CD4-positive, CD25-positive, alpha-beta regulatory T cell (primary cell): ENCODE measurements around the gene ITGA8. TPM values are rescaled to one million over a fixed set of nuclear protein-coding genes. Genes with fewer than 3 reads are reported as not detected.
"Not testable (repeated sequence)": the region's sequence is repeated elsewhere in the genome, so short reads cannot be mapped to it uniquely, and the experiment has no call there.

Experiments
- ATAC-seq, 2 donors: fragments of 150-1000 bp; cut with Tn5 transposase; one replicate each; pipeline ENCODE4 v1.10.0; 2021; ENCODE audit warnings: low read depth in 2 of 2, moderate number of reproducible peaks in 2 of 2, moderate library complexity in 1 of 2
- DNase-seq, 3 donors: peaks; one replicate each; pipeline versions ENCODE4 v3.0.0 to v3.0.0-alpha.2; 2012 to 2022; ENCODE audit warnings: mixed read lengths in 1 of 3
- H3K27ac ChIP-seq: one replicate; pipeline ENCODE4 v1.7.0; 2013; ENCODE audit warnings: mild to moderate bottlenecking, low read length; ENCODE audit not compliant: insufficient read depth, poor library complexity, severe bottlenecking
- H3K27me3 ChIP-seq: one replicate; pipeline ENCODE4 v1.7.0; 2013; ENCODE audit warnings: low read length; ENCODE audit not compliant: control insufficient read depth, insufficient read depth
- H3K36me3 ChIP-seq: one replicate; pipeline ENCODE4 v1.7.0; 2013; ENCODE audit warnings: mild to moderate bottlenecking, low read length, moderate library complexity; ENCODE audit not compliant: control insufficient read depth, insufficient read depth
- H3K4me1 ChIP-seq: 2 replicates; pipeline ENCODE4 v1.7.0; 2013; ENCODE audit warnings: mild to moderate bottlenecking, low read length; ENCODE audit not compliant: insufficient read depth, control insufficient read depth, poor library complexity, severe bottlenecking
- H3K4me3 ChIP-seq: one replicate; pipeline ENCODE4 v1.7.0; 2013; ENCODE audit warnings: low read depth, mild to moderate bottlenecking, low read length, moderate library complexity
- H3K9me3 ChIP-seq, 2 experiments: 1 replicate in 1 of 2; 2 replicates in 1 of 2; pipeline ENCODE4 v1.7.0; 2013; ENCODE audit warnings: low read length in 2 of 2, mild to moderate bottlenecking in 1 of 2, moderate library complexity in 1 of 2; ENCODE audit not compliant: control insufficient read depth in 2 of 2
- H3K27ac Mint-ChIP-seq, 3 donors: one replicate each; pipeline ENCODE4 v1.8.0; 2020 to 2022; ENCODE audit warnings: mild to moderate bottlenecking in 3 of 3, mixed read lengths in 3 of 3, moderate library complexity in 2 of 3
- H3K27me3 Mint-ChIP-seq: one replicate; pipeline ENCODE4 v1.8.0; 2022; ENCODE audit warnings: mild to moderate bottlenecking, mixed read lengths
- H3K36me3 Mint-ChIP-seq: one replicate; pipeline ENCODE4 v1.8.0; 2020; ENCODE audit warnings: mixed read lengths
- H3K4me1 Mint-ChIP-seq, 4 donors: one replicate each; pipeline ENCODE4 v1.8.0; 2020 to 2022; ENCODE audit warnings: mixed read lengths in 4 of 4, mild to moderate bottlenecking in 1 of 4
- H3K4me3 Mint-ChIP-seq, 4 donors: one replicate each; pipeline ENCODE4 v1.8.0; 2020 to 2022; ENCODE audit warnings: mild to moderate bottlenecking in 4 of 4, mixed read lengths in 4 of 4, moderate library complexity in 3 of 4
- H3K9me3 Mint-ChIP-seq, 7 donors: one replicate each; pipeline ENCODE4 v1.8.0; 2020 to 2022; ENCODE audit warnings: mixed read lengths in 7 of 7, mild to moderate bottlenecking in 3 of 7, moderate library complexity in 2 of 7
- polyA plus RNA-seq, 4 donors: library from polyadenylated mRNA; unstranded; fragments of 300-500 nt; fragmentation: Illumina TruSeq; gene quantifications; one replicate each; pipeline ENCODE4 v1.2.3, GENCODE V29; 2021
- total RNA-seq: library from RNA; stranded (reverse); gene quantifications from one replicate; pipeline ENCODE4 v1.2.3, GENCODE V29; 2022

Gene ITGA8
- total and polyA plus RNA-seq, 5 donors from 2014 or later = not detected

DNA sequence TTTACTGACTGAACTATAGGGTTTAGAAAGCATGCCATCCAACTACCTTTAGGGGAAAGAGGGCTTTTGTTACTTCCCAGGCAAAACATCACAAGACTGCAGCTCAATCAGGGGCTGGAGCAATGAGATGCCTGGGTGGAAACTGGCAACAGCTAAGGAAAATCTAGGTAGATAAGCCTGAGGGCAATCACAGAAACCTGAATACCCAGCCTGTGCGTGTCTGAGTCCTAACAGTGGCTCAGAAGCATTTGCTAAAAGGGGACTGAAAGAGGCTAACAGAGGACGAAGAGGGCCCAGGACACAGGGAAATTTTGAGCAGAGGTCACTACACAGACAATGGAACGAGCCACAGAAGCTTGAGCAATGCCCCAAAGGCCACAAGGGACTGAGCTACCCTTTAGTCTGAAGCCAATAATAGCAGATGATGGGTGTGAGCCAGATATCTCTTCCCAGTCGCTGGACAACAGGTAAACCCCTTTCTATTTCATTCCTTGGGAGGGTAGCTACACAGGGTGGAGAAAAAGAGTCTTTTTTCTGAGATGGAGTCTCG, 79.1 kb downstream of the ITGA8 start:
- Mint-ChIP-seq H3K4me1 (no peaks in the 10 kb centered on the region), H3K36me3 (no peaks in the 10 kb centered on the region), H3K27me3 (no peaks in the 10 kb centered on the region), H3K4me3 (no peak overlapping the region), H3K9me3 (no peaks in the 10 kb centered on the region), H3K27ac (no peak overlapping the region)
- H3K27ac ChIP-seq = no peak overlapping the region
- no peak overlapping the region for H3K4me3 ChIP-seq
- ATAC-seq = no peak
- H3K4me1 ChIP-seq = no peaks in the 10 kb centered on the region
- DNase-seq = no peak
- no peaks in the 10 kb centered on the region for H3K9me3 ChIP-seq
- H3K36me3 ChIP-seq = no peaks in the 10 kb centered on the region
- H3K27me3 ChIP-seq = peaks cover 2% of the 10 kb centered on the region

DNA sequence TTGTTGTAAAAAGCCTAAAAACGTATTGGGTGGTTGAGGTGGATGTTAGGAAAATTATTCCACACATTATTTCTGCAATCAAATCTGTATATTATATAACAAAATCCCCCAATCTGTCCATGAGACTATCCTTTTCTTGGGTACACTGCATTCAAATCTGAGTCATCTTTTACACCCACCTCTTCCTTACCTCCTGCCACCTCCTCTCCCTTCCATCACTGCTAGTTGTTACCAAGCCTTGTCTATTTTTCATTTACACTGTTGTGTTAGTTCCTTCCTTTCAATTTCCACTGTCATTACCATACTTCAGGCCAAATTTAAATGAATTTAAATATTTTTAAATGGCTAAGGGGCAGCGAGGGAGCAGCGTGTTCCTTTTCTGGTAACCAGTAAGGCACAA, 83.3 kb downstream of the ITGA8 start:
- Histone ChIP-seq H3K9me3 (no peaks in the 10 kb centered on the region), H3K4me1 (no peaks in the 10 kb centered on the region), H3K4me3 (no peak overlapping the region), H3K27me3 (peaks cover under 1% of the 10 kb centered on the region), H3K36me3 (no peaks in the 10 kb centered on the region), H3K27ac (no peak overlapping the region)
- peak overlapping the region in 1 of 3 donors; percentile 64 for H3K27ac Mint-ChIP-seq
- H3K4me3 Mint-ChIP-seq = no peak overlapping the region
- no peak for ATAC-seq
- no peak for DNase-seq
- no peaks in the 10 kb centered on the region for H3K9me3 Mint-ChIP-seq
- H3K4me1 Mint-ChIP-seq = no peaks in the 10 kb centered on the region
- H3K27me3 Mint-ChIP-seq = no peaks in the 10 kb centered on the region
- H3K36me3 Mint-ChIP-seq = no peaks in the 10 kb centered on the region

- H3K4me1 Mint-ChIP-seq = no peaks in the 10 kb centered on the region
- no peak overlapping the region for H3K4me3 ChIP-seq
- no peaks in the 10 kb centered on the region for H3K36me3 Mint-ChIP-seq
- H3K36me3 ChIP-seq = no peaks in the 10 kb centered on the region
- no peak overlapping the region for H3K27ac Mint-ChIP-seq
- no peaks in the 10 kb centered on the region for H3K27me3 ChIP-seq
- H3K4me1 ChIP-seq = no peaks in the 10 kb centered on the region
- DNase-seq (no peak), ATAC-seq (no peak)
- H3K27me3 Mint-ChIP-seq = no peaks in the 10 kb centered on the region
- no peak overlapping the region for H3K4me3 Mint-ChIP-seq
- H3K9me3 ChIP-seq = no peaks in the 10 kb centered on the region
- no peak overlapping the region for H3K27ac ChIP-seq
- H3K9me3 Mint-ChIP-seq = no peaks in the 10 kb centered on the region
These were observed 87.1 kb downstream of the ITGA8 start for GRCh38 chr10:15632456-15633091.

GRCh38 chr10:15631205-15631604, 88.5 kb downstream of the ITGA8 start:
- not testable (repeated sequence) for H3K27ac Mint-ChIP-seq, H3K36me3 ChIP-seq, ATAC-seq, DNase-seq, H3K27me3 ChIP-seq, H3K27ac ChIP-seq, H3K4me3 ChIP-seq, H3K4me1 Mint-ChIP-seq, H3K9me3 ChIP-seq, H3K27me3 Mint-ChIP-seq, H3K36me3 Mint-ChIP-seq, H3K9me3 Mint-ChIP-seq, H3K4me1 ChIP-seq, H3K4me3 Mint-ChIP-seq

DNA sequence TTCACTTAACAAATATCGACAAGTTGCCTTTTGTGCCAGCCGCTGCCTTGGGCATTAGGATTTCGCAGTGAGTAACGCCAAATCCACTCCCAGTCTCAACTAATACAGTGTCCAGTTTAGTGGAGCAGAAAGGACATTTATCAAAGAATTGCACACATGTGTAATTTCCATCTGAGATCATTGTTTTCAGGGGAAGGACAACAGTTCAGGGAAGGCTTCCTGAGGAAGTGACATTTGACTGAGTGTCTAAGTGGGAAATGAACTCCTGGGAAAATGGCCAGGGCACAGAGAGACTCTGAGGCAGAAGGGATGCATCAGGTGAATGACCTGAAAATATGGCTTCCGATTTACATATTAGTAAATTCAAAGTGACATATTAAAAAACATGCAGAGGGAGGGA, 89.4 kb downstream of the ITGA8 start:
- no peaks in the 10 kb centered on the region for H3K9me3 Mint-ChIP-seq
- Histone ChIP-seq H3K36me3 (no peaks in the 10 kb centered on the region), H3K9me3 (no peaks in the 10 kb centered on the region), H3K4me3 (no peak overlapping the region), H3K27me3 (no peaks in the 10 kb centered on the region), H3K27ac (no peak overlapping the region), H3K4me1 (no peaks in the 10 kb centered on the region)
- no peak overlapping the region for H3K4me3 Mint-ChIP-seq
- no peaks in the 10 kb centered on the region for H3K27me3 Mint-ChIP-seq
- ATAC-seq (no peak), DNase-seq (no peak)
- no peak overlapping the region for H3K27ac Mint-ChIP-seq
- H3K4me1 Mint-ChIP-seq = no peaks in the 10 kb centered on the region
- no peaks in the 10 kb centered on the region for H3K36me3 Mint-ChIP-seq

DNA sequence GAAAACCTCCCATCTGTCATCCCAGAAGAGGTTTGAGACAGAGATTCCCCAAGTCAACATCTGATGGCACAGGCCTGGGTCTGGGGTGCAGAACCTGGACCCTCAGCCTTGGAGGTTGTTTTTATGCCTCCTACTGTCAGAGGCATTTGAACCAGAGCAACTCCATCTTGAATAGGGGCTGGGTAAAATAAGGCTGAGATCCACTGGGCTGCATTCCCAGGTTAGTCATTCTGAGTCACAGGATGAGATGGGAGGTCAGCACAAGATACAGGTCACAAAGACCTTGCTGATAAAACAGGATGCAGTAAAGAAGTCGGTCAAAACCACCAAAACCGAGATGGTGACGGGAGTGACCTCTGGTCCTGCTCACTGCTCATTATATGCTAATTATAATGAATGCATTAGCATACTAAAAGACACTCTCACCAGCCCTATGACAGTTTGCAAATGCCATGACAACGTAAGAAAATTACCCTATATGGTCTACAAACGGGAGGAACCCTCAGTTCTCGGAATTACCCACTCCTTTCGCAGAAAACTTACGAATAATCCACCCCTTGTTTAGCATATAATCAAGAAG, 92.0 kb downstream of the ITGA8 start:
- Mint-ChIP-seq H3K9me3 (no peaks in the 10 kb centered on the region), H3K27me3 (no peaks in the 10 kb centered on the region), H3K4me3 (no peak overlapping the region), H3K4me1 (no peaks in the 10 kb centered on the region), H3K36me3 (no peaks in the 10 kb centered on the region), H3K27ac (no peak overlapping the region)
- no peak for DNase-seq
- no peak overlapping the region for H3K4me3 ChIP-seq
- ATAC-seq = no peak
- H3K27me3 ChIP-seq = no peaks in the 10 kb centered on the region
- H3K9me3 ChIP-seq = no peaks in the 10 kb centered on the region
- no peak overlapping the region for H3K27ac ChIP-seq
- no peaks in the 10 kb centered on the region for H3K36me3 ChIP-seq
- no peaks in the 10 kb centered on the region for H3K4me1 ChIP-seq

- H3K9me3 Mint-ChIP-seq = peaks cover 0 to 1% (median 0%) of the 10 kb centered on the region in 7 donors
- H3K4me1 Mint-ChIP-seq = no peaks in the 10 kb centered on the region
- H3K4me3 ChIP-seq = no peak overlapping the region
- no peaks in the 10 kb centered on the region for H3K9me3 ChIP-seq
- H3K27ac ChIP-seq = no peak overlapping the region
- no peaks in the 10 kb centered on the region for H3K36me3 Mint-ChIP-seq
- no peak overlapping the region for H3K27ac Mint-ChIP-seq
- H3K27me3 Mint-ChIP-seq = no peaks in the 10 kb centered on the region
- H3K4me1 ChIP-seq = no peaks in the 10 kb centered on the region
- no peak overlapping the region for H3K4me3 Mint-ChIP-seq
- no peak for ATAC-seq
- H3K27me3 ChIP-seq = no peaks in the 10 kb centered on the region
- no peak for DNase-seq
- H3K36me3 ChIP-seq = no peaks in the 10 kb centered on the region
These were observed 92.8 kb downstream of the ITGA8 start for GRCh38 chr10:15626937-15627336.

DNA sequence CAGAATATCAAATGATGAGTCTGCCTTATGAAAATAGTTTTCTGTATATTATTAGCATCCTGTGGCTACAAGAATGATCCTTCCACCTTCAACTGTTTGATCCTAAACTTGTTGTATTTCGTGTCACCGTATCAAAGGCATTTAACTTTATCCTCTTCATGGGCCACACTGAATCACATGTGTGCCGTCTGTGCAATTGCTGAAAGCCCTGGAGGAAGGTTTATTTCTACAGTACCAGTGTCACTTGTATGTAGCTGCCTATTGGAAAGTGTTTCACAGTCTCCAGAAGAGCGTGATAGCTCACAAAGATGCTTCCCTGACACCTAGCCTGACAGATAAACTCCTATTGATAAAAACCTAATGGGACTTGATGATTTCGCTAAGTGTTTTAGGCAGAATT, 94.5 kb downstream of the ITGA8 start:
- H3K27ac Mint-ChIP-seq = no peak overlapping the region
- H3K4me1 Mint-ChIP-seq = no peaks in the 10 kb centered on the region
- no peak for DNase-seq
- H3K27me3 ChIP-seq = no peaks in the 10 kb centered on the region
- H3K9me3 ChIP-seq = no peaks in the 10 kb centered on the region
- no peak overlapping the region for H3K27ac ChIP-seq
- no peak overlapping the region for H3K4me3 Mint-ChIP-seq
- H3K4me3 ChIP-seq = no peak overlapping the region
- peaks cover 0 to 1% (median 0%) of the 10 kb centered on the region in 7 donors for H3K9me3 Mint-ChIP-seq
- no peaks in the 10 kb centered on the region for H3K36me3 ChIP-seq
- H3K27me3 Mint-ChIP-seq = peaks cover 4% of the 10 kb centered on the region
- H3K36me3 Mint-ChIP-seq = no peaks in the 10 kb centered on the region
- ATAC-seq = no peak
- H3K4me1 ChIP-seq = no peaks in the 10 kb centered on the region
